ENCODE results near the gene ENDOD1. TPM values are rescaled to one million over a fixed set of nuclear protein-coding genes. Genes with fewer than 3 reads are reported as not detected.

The ENDOD1 gene
- total RNA-seq, 1 experiment from 2014 or later: 0.87 TPM

DNA sequence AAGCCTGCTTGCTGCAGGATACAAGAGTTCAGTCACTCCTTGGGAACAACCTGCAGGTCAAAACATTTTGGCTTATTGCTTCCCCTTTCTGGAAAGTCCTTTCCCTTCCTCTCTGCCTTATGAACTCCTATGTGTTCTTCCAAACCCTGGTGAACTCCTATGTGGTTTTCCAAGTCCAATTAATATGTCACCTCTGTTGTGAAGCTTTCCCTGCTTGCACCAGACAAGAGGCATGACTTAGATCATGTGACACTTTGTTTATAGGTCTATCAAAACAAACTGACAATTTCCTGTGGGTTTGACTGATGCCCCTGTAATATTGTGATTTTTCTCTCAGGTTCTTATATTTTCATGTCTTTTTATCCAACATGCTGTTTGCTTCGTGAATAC is 64.2 kb downstream of the ENDOD1 start:
- Histone ChIP-seq H3K9me3 (ENCODE audit: control insufficient read depth, low read depth, low read length) (no peaks in the 10 kb centered on the region), H2AK5ac (ENCODE audit: insufficient read length, low read length) (no peak overlapping the region), H3K9ac (ENCODE audit: extremely low read depth, insufficient read length, low read length) (no peak overlapping the region), H3K27me3 (ENCODE audit: insufficient read depth, low read length) (peaks cover 14% of the 10 kb centered on the region; the same call in 1 of the 2 replicates), H2BK15ac (ENCODE audit: low read depth, low read length) (no peak overlapping the region), H3T11ph (ENCODE audit: low read length) (no peak overlapping the region), H2AFZ (ENCODE audit: low read length) (no peak overlapping the region), H3K14ac (ENCODE audit: insufficient read depth, low read length) (no peak overlapping the region), H3K23me2 (ENCODE audit: insufficient read length, low read depth, low read length, poor library complexity, severe bottlenecking) (peaks cover 16% of the 10 kb centered on the region), H4K5ac (ENCODE audit: insufficient read length, low read depth, low read length) (no peak overlapping the region), H2BK5ac (ENCODE audit: insufficient read length, low read length) (no peak overlapping the region), H4K20me1 (ENCODE audit: control insufficient read depth, insufficient read depth, insufficient read length) (no peaks in the 10 kb centered on the region), H3K79me2 (ENCODE audit: insufficient read depth, low read length) (no peaks in the 10 kb centered on the region), H3K18ac (ENCODE audit: insufficient read length, low read depth, low read length) (no peak overlapping the region), H3K4me2 (ENCODE audit: insufficient read depth, insufficient read length, low read length) (no peak overlapping the region), H2BK20ac (ENCODE audit: low read depth, low read length, poor library complexity, severe bottlenecking) (no peak overlapping the region), H3K23ac (ENCODE audit: insufficient read length, low read depth, low read length) (no peak overlapping the region), H3K4ac (ENCODE audit: low read depth, low read length) (no peak overlapping the region), H2BK120ac (ENCODE audit: low read depth, low read length, poor library complexity, severe bottlenecking) (no peak overlapping the region), H4K91ac (ENCODE audit: insufficient read length, low read depth, low read length) (no peak overlapping the region), H3K79me1 (ENCODE audit: insufficient read depth, low read depth, low read length, poor library complexity, severe bottlenecking) (no peaks in the 10 kb centered on the region), H3K27ac (ENCODE audit: insufficient read length, low read depth, low read length) (no peak overlapping the region), H2BK12ac (ENCODE audit: insufficient read length, low read depth, low read length) (no peak overlapping the region), H4K8ac (replicated peaks; ENCODE audit: insufficient read length, low read depth, low read length) (no peak overlapping the region), H3K56ac (ENCODE audit: insufficient read length, low read depth, low read length) (no peak overlapping the region), H3K4me1 (ENCODE audit: insufficient read depth, low read length) (no peaks in the 10 kb centered on the region)
- no peak for DNase-seq
- peaks cover 28% of the 10 kb centered on the region for H3K27me3 Mint-ChIP-seq (ENCODE audit: low read depth)
- WGBS (ENCODE audit: extremely low coverage, insufficient read length, low lambda C conversion rate): no CpG with 5 or more reads among the region's 1 CpG
- H3K36me3 Mint-ChIP-seq (ENCODE audit: insufficient read depth in 1 of 3, low read depth in 3 of 3): peaks cover 2 to 14% (median 6%) of the 10 kb centered on the region in 3 experiments; a peak in 5 of 7 replicates
- no peak overlapping the region for H3K4me3 Mint-ChIP-seq
- H3K9me3 Mint-ChIP-seq: peaks cover 6 to 7% of the 10 kb centered on the region in 2 experiments
- TF ChIP-seq CTCF (conservative IDR thresholded peaks at IDR 0.05): no peak
- no peak overlapping the region for H3K27ac Mint-ChIP-seq
- H3K4me1 Mint-ChIP-seq: peaks cover 17 to 18% of the 10 kb centered on the region in 2 experiments

Data from H9 (cell line).